ENCODE results near the gene ANKFY1.
"Not testable (repeated sequence)": the region's sequence is repeated elsewhere in the genome, so short reads cannot be mapped to it uniquely, and the experiment has no call there.

Gene ANKFY1

GRCh38 chr17:4215882-4216570 is 47.8 kb downstream of the ANKFY1 start:
- no peak for DNase-seq (ENCODE audit: low read depth)

GRCh38 chr17:4214157-4214556 is 49.6 kb downstream of the ANKFY1 start:
- no peak for DNase-seq (ENCODE audit: low read depth)

GRCh38 chr17:4209611-4210010 is 54.2 kb downstream of the ANKFY1 start:
- no peak for DNase-seq (ENCODE audit: low read depth)

GRCh38 chr17:4208238-4208637 is 55.5 kb downstream of the ANKFY1 start:
- no peak for DNase-seq (ENCODE audit: low read depth)

GRCh38 chr17:4206962-4207361 is 56.8 kb downstream of the ANKFY1 start:
- no peak for DNase-seq (ENCODE audit: low read depth)

GRCh38 chr17:4205917-4206316 is 57.9 kb downstream of the ANKFY1 start:
- DNase-seq (ENCODE audit: low read depth) = no peak

- no peak for DNase-seq (ENCODE audit: low read depth)
Observed at GRCh38 chr17:4204710-4205173, 59.0 kb downstream of the ANKFY1 start.

- DNase-seq (ENCODE audit: low read depth) = no peak
Observed at GRCh38 chr17:4204190-4204589, 59.6 kb downstream of the ANKFY1 start.

GRCh38 chr17:4201226-4201625 is 62.6 kb downstream of the ANKFY1 start:
- no peak for DNase-seq (ENCODE audit: low read depth)

- DNase-seq (ENCODE audit: low read depth) = no peak
Observed at GRCh38 chr17:4199818-4200402, 63.9 kb downstream of the ANKFY1 start.

GRCh38 chr17:4198995-4199394 is 64.8 kb downstream of the ANKFY1 start:
- DNase-seq (ENCODE audit: low read depth) = no peak

GRCh38 chr17:4195306-4195705 is 68.5 kb downstream of the ANKFY1 start:
- DNase-seq (ENCODE audit: low read depth) = no peak

- no peak for DNase-seq (ENCODE audit: low read depth)
Observed at GRCh38 chr17:4194796-4195195, 69.0 kb downstream of the ANKFY1 start.

GRCh38 chr17:4190791-4191190 is 73.0 kb downstream of the ANKFY1 start:
- DNase-seq (ENCODE audit: low read depth) = not testable (repeated sequence)

GRCh38 chr17:4189280-4189679 is 74.5 kb downstream of the ANKFY1 start:
- DNase-seq (ENCODE audit: low read depth) = no peak

- no peak for DNase-seq (ENCODE audit: low read depth)
Observed at GRCh38 chr17:4188076-4188475, 75.7 kb downstream of the ANKFY1 start.

GRCh38 chr17:4187076-4187475 is 76.7 kb downstream of the ANKFY1 start:
- DNase-seq (ENCODE audit: low read depth) = no peak

- no peak for DNase-seq (ENCODE audit: low read depth)
Observed at GRCh38 chr17:4186357-4186881, 77.4 kb downstream of the ANKFY1 start.

GRCh38 chr17:4185656-4186055 is 78.1 kb downstream of the ANKFY1 start:
- no peak for DNase-seq (ENCODE audit: low read depth)

GRCh38 chr17:4184811-4185210 is 79.0 kb downstream of the ANKFY1 start:
- no peak for DNase-seq (ENCODE audit: low read depth)

- DNase-seq (ENCODE audit: low read depth) = no peak
Observed at GRCh38 chr17:4182043-4182442, 81.7 kb downstream of the ANKFY1 start.

GRCh38 chr17:4180791-4181190 is 83.0 kb downstream of the ANKFY1 start:
- no peak for DNase-seq (ENCODE audit: low read depth)

GRCh38 chr17:4179071-4179470 is 84.7 kb downstream of the ANKFY1 start:
- DNase-seq (ENCODE audit: low read depth) = no peak

- no peak for DNase-seq (ENCODE audit: low read depth)
Observed at GRCh38 chr17:4178651-4179050, 85.1 kb downstream of the ANKFY1 start.

All from stimulated activated CD8-positive, alpha-beta memory T cell treated with anti-CD3 and anti-CD28 coated beads, Interleukin-15, amount 100 ng/mL, for 1 hour (primary cell).